Left kidney (tissue), 8 donors: ENCODE data around the gene SLC47A1. TPM values are rescaled to one million over a fixed set of nuclear protein-coding genes. Genes with fewer than 3 reads are reported as not detected.
"Not testable (repeated sequence)": the region's sequence is repeated elsewhere in the genome, so short reads cannot be mapped to it uniquely, and the experiment has no call there.

Experiments used
- DNase-seq: peaks from one replicate; pipeline ENCODE4 v3.0.0-alpha.2; 2013
- long read RNA-seq, 8 donors: transcript quantifications; one replicate each; lab custom pipeline, GENCODE V29; 2026
- polyA plus RNA-seq: library from polyadenylated mRNA; unstranded; fragments of 120-200 nt; gene quantifications from one replicate; pipeline ENCODE4 v1.2.1, GENCODE V29; 2013; ENCODE audit not compliant: insufficient read length

The SLC47A1 gene
- 27.3 TPM for polyA plus RNA-seq
- long read RNA-seq, donor 1, partial matches to known transcripts, result 31 of 33 reads
- long read RNA-seq, donor 1, other reads (novel, unspliced or antisense), result 0 of 33 reads
- long read RNA-seq, donor 2, partial matches to known transcripts, result 7 of 8 reads
- long read RNA-seq, donor 2, other reads (novel, unspliced or antisense), result 0 of 8 reads
- long read RNA-seq, donor 3, result 0 reads
- long read RNA-seq, donor 4, result 0 reads
- long read RNA-seq, donor 5, partial matches to known transcripts, result 10 of 13 reads
- long read RNA-seq, donor 5, other reads (novel, unspliced or antisense), result 0 of 13 reads
- long read RNA-seq, donor 6, partial matches to known transcripts, result 0 of 4 reads
- long read RNA-seq, donor 6, other reads (novel, unspliced or antisense), result 0 of 4 reads
- long read RNA-seq, donor 7, partial matches to known transcripts, result 0 of 2 reads
- long read RNA-seq, donor 7, other reads (novel, unspliced or antisense), result 0 of 2 reads
- long read RNA-seq, donor 8, partial matches to known transcripts, result 11 of 12 reads
- long read RNA-seq, donor 8, other reads (novel, unspliced or antisense), result 0 of 12 reads

- no peak for DNase-seq
Observed at GRCh38 chr17:19533718-19534561, at the start of gene SLC47A1. TSS of gene SLC47A1 (plus strand) at chr17:19533854. CDS start at chr17:19533940, 86 bp downstream.

GRCh38 chr17:19485800-19486340 lies 47.8 kb upstream of the SLC47A1 start:
- no peak for DNase-seq

GRCh38 chr17:19486351-19487023 lies 47.2 kb upstream of the SLC47A1 start:
- no peak for DNase-seq

- DNase-seq, result no peak
Observed at GRCh38 chr17:19487024-19487600, 46.5 kb upstream of the SLC47A1 start.

- DNase-seq, result no peak
Observed at GRCh38 chr17:19492141-19492540, 41.5 kb upstream of the SLC47A1 start.

GRCh38 chr17:19494961-19495806 lies 38.5 kb upstream of the SLC47A1 start:
- DNase-seq, result no peak

GRCh38 chr17:19495828-19496528 lies 37.7 kb upstream of the SLC47A1 start:
- DNase-seq, result no peak

GRCh38 chr17:19497624-19498023 lies 36.0 kb upstream of the SLC47A1 start:
- no peak for DNase-seq

- no peak for DNase-seq
Observed at GRCh38 chr17:19501219-19501618, 32.4 kb upstream of the SLC47A1 start.

- no peak for DNase-seq
Observed at GRCh38 chr17:19502517-19502916, 31.1 kb upstream of the SLC47A1 start.

GRCh38 chr17:19505561-19505960 lies 28.1 kb upstream of the SLC47A1 start:
- DNase-seq, result not testable (repeated sequence)

- peak; percentile 95 for DNase-seq
Observed at GRCh38 chr17:19507775-19508576, 25.7 kb upstream of the SLC47A1 start.

- DNase-seq, result no peak
Observed at GRCh38 chr17:19508577-19508867, 25.1 kb upstream of the SLC47A1 start.

GRCh38 chr17:19509281-19509852 lies 24.3 kb upstream of the SLC47A1 start:
- not testable (repeated sequence) for DNase-seq

GRCh38 chr17:19510903-19511302 lies 22.8 kb upstream of the SLC47A1 start:
- peak; percentile 83 for DNase-seq

GRCh38 chr17:19513897-19514488 lies 19.7 kb upstream of the SLC47A1 start:
- peak; percentile 76 for DNase-seq

- no peak for DNase-seq
Observed at GRCh38 chr17:19517699-19518098, 16.0 kb upstream of the SLC47A1 start.
